DOHH2 (cell line): ENCODE data around the gene RGL3.

ENCODE experiments used
- H3F3A ChIP-seq: fragments of 200-600 bp; sonication (generic), shearing (Covaris generic); 2 replicates; pipeline ENCODE4 v1.6.0; 2016; ENCODE audit warnings: antibody characterized with exemption, mild to moderate bottlenecking; ENCODE audit not compliant: control insufficient read depth, insufficient read depth
- H3K27ac ChIP-seq: fragments of 200-600 bp; sonication (generic); 2 replicates; pipeline ENCODE4 v1.5.1; 2014; ENCODE audit warnings: low read depth, mild to moderate bottlenecking, low read length, moderate library complexity
- H3K27me3 ChIP-seq: fragments of 200-600 bp; sonication (generic); 2 replicates; pipeline ENCODE4 v1.6.1; 2014; ENCODE audit warnings: mild to moderate bottlenecking, low read length, mixed read lengths; ENCODE audit not compliant: control insufficient read depth
- H3K36me3 ChIP-seq: fragments of 200-600 bp; sonication (generic); 2 replicates; pipeline ENCODE4 v1.6.1; 2014; ENCODE audit warnings: mild to moderate bottlenecking, low read length, moderate library complexity, mixed read lengths; ENCODE audit not compliant: control insufficient read depth
- H3K4me1 ChIP-seq: fragments of 200-600 bp; sonication (generic); 2 replicates; pipeline ENCODE4 v1.6.1; 2014; ENCODE audit warnings: mild to moderate bottlenecking, low read length, mixed read lengths; ENCODE audit not compliant: control insufficient read depth
- H3K4me2 ChIP-seq: fragments of 200-600 bp; sonication (generic); 2 replicates; pipeline ENCODE4 v1.6.0; 2014; ENCODE audit warnings: mild to moderate bottlenecking, low read length, moderate library complexity
- H3K4me3 ChIP-seq: fragments of 200-600 bp; sonication (generic); 2 replicates; pipeline ENCODE4 v1.5.1; 2014; ENCODE audit warnings: mild to moderate bottlenecking, low read length, mixed read lengths
- H3K79me2 ChIP-seq: fragments of 200-600 bp; sonication (generic); 2 replicates; pipeline ENCODE4 v1.6.1; 2014; ENCODE audit warnings: mild to moderate bottlenecking, low read length, mixed read lengths; ENCODE audit not compliant: control insufficient read depth
- H3K9me2 ChIP-seq: fragments of 200-600 bp; sonication (generic); replicated peaks from 2 replicates; pipeline ENCODE4 v1.6.1; 2014; ENCODE audit warnings: mild to moderate bottlenecking, low read length, mixed read lengths; ENCODE audit not compliant: control insufficient read depth
- H3K9me3 ChIP-seq: fragments of 200-600 bp; sonication (generic); 2 replicates; pipeline ENCODE4 v1.6.1; 2014; ENCODE audit warnings: antibody characterized with exemption, low read length, mixed read lengths; ENCODE audit not compliant: control insufficient read depth, insufficient read depth
- H4K20me1 ChIP-seq: fragments of 200-600 bp; sonication (generic); 2 replicates; pipeline ENCODE4 v1.6.0; 2014; ENCODE audit warnings: low read depth, mild to moderate bottlenecking, antibody characterized with exemption, low read length, moderate library complexity; ENCODE audit not compliant: control insufficient read depth, insufficient read depth
- EZH2phosphoT487 ChIP-seq: fragments of 200-600 bp; sonication (generic); IDR thresholded peaks from 2 replicates; pipeline ENCODE4 v1.6.1; 2017; ENCODE audit warnings: borderline replicate concordance, mild to moderate bottlenecking, antibody characterized with exemption, low read length, moderate library complexity, mixed read lengths
- TF ChIP-seq, protein P1 (sequence below): fragments of 200-600 bp; sonication (generic); IDR thresholded peaks from one replicate; pipeline ENCODE4 v1.5.1; 2014; ENCODE audit warnings: antibody characterized with exemption, mild to moderate bottlenecking, low read depth, low read length; ENCODE audit not compliant: poor library complexity, severe bottlenecking

The RGL3 gene

DNA sequence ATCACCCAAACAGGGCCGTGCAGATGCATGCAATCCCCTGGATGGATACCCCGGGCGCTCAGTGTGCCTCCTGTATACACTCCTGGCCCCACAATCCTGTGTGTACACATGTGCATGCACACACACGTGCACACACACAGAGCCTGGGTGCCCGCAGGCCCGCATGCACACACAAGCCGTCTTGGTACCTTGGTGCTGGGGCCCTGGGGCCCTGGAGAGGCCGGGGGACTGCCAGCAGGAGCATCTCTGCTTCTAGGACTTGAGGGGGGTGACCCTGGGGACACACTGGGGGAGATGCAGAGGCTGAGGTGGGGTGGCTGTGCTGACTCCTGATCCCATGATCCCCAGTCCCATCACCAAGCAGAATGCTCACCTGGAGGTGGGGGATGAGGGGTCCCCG lies 19.4 kb downstream of the RGL3 start:
- Histone ChIP-seq H3F3A (no peaks in the 10 kb centered on the region), H3K27me3 (no peaks in the 10 kb centered on the region; the same call in 1 of the 2 replicates), H3K36me3 (no peaks in the 10 kb centered on the region), H3K4me3 (no peak overlapping the region), H3K4me1 (no peaks in the 10 kb centered on the region), H3K9me2 (no peaks in the 10 kb centered on the region), H3K4me2 (no peak overlapping the region), H3K9me3 (no peaks in the 10 kb centered on the region), H4K20me1 (no peaks in the 10 kb centered on the region), H3K27ac (no peak overlapping the region), H3K79me2 (no peaks in the 10 kb centered on the region)
- TF ChIP-seq EZH2phosphoT487 = no peak
- TF ChIP-seq, protein P1, sequence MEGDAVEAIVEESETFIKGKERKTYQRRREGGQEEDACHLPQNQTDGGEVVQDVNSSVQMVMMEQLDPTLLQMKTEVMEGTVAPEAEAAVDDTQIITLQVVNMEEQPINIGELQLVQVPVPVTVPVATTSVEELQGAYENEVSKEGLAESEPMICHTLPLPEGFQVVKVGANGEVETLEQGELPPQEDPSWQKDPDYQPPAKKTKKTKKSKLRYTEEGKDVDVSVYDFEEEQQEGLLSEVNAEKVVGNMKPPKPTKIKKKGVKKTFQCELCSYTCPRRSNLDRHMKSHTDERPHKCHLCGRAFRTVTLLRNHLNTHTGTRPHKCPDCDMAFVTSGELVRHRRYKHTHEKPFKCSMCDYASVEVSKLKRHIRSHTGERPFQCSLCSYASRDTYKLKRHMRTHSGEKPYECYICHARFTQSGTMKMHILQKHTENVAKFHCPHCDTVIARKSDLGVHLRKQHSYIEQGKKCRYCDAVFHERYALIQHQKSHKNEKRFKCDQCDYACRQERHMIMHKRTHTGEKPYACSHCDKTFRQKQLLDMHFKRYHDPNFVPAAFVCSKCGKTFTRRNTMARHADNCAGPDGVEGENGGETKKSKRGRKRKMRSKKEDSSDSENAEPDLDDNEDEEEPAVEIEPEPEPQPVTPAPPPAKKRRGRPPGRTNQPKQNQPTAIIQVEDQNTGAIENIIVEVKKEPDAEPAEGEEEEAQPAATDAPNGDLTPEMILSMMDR = no peak

DNA sequence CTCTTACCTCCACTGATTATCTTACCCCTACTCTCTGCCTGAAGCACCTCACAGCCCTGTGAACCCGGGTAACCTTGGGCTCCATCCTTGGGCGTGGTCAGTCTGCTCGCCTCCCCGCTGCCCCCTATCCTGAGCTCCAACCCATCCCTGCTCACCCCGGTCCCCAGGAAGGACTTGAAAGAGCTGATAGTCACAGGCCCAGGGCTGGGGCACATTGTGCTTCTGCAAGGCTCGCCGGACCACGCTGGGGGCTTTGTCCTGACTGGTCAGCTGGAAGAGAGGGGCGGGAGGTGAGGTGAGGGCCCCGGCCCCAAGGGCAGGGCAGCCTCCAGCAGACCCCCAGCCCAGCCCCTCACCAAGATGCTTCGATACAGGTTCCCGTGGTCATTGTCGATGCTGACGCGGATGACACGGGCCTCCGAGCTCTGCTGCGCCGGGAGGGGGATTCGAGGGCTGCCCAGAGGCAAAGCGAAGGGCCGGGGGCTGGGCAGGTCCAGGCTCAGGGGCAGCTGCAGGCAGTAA lies 22.0 kb downstream of the RGL3 start:
- H3F3A ChIP-seq = no peaks in the 10 kb centered on the region
- H3K9me2 ChIP-seq = no peaks in the 10 kb centered on the region
- no peaks in the 10 kb centered on the region; the same call in 1 of the 2 replicates for H3K27me3 ChIP-seq
- no peak for TF ChIP-seq EZH2phosphoT487
- TF ChIP-seq, protein P1 = no peak
- no peaks in the 10 kb centered on the region for H3K79me2 ChIP-seq
- no peak overlapping the region for H3K4me2 ChIP-seq
- H4K20me1 ChIP-seq = no peaks in the 10 kb centered on the region
- H3K4me1 ChIP-seq = no peaks in the 10 kb centered on the region
- no peak overlapping the region for H3K27ac ChIP-seq
- H3K4me3 ChIP-seq = no peak overlapping the region
- H3K9me3 ChIP-seq = no peaks in the 10 kb centered on the region
- H3K36me3 ChIP-seq = no peaks in the 10 kb centered on the region

DNA sequence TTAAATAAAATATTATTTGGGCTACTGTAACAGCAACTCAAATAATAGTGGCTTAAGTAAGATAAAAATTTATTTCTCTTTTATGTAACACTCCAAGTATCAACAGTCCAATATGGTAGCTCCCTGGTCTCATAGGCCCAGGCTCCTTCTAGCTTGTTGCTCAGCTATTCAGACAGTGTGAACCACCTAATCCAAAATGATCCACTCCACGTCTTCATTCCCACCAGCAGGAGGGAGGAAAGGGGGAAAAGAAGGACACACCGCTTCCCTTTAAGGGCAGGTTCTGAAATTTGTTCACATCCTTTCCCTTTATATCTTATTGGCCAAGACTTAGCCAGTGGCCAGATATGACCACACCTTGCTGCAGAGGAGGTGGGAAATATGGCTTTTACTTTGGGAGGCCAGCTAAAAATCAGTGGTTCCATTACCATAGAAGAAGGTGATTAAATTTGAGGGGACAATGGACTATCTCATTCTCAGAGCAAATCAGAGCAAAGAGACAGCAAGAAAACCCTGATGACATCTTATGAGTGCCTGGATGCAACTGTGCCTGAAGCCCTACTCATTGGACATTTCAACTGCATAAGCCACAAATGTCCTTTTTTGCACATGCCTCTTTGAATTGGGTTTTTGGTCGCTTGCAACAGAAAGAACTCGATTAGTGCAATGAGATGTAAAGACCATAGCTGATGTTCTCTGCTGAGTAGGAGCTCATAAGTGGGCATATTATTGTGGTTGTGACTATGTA lies 28.0 kb downstream of the RGL3 start:
- Histone ChIP-seq H3K27me3 (no peaks in the 10 kb centered on the region; the same call in 1 of the 2 replicates), H3K4me2 (no peak overlapping the region), H3K9me3 (peaks cover 3% of the 10 kb centered on the region; the same call in 1 of the 2 replicates), H4K20me1 (no peaks in the 10 kb centered on the region), H3K4me3 (no peak overlapping the region), H3K4me1 (peaks cover 19% of the 10 kb centered on the region), H3K9me2 (no peaks in the 10 kb centered on the region), H3K27ac (no peak overlapping the region), H3K36me3 (no peaks in the 10 kb centered on the region), H3F3A (no peaks in the 10 kb centered on the region), H3K79me2 (no peaks in the 10 kb centered on the region)
- TF ChIP-seq EZH2phosphoT487 = no peak
- TF ChIP-seq, protein P1 = no peak
